ENCODE data around the gene KRTAP5-8. TPM values are rescaled to one million over a fixed set of nuclear protein-coding genes. Genes with fewer than 3 reads are reported as not detected.

The KRTAP5-8 gene
- total RNA-seq, 1 experiment from 2014 or later, result not detected

GRCh38 chr11:71555508-71555907 lies 17.7 kb downstream of the KRTAP5-8 start:
- no peak overlapping the region for H3K4ac ChIP-seq (ENCODE audit: low read depth, low read length)
- no peaks in the 10 kb centered on the region for H3K27me3 ChIP-seq (ENCODE audit: insufficient read depth, low read length)
- no peaks in the 10 kb centered on the region for H3K79me1 ChIP-seq (ENCODE audit: insufficient read depth, low read depth, low read length, poor library complexity, severe bottlenecking)
- H3K14ac ChIP-seq (ENCODE audit: insufficient read depth, low read length), result no peak overlapping the region
- Mint-ChIP-seq H3K9me3 (peaks cover 17 to 21% of the 10 kb centered on the region in 2 experiments), H3K27me3 (ENCODE audit: low read depth) (peaks cover 7% of the 10 kb centered on the region), H3K4me1 (peaks cover 8 to 9% of the 10 kb centered on the region in 2 experiments; a peak in 3 of 4 replicates), H3K27ac (no peak overlapping the region), H3K36me3 (ENCODE audit: insufficient read depth in 1 of 3, low read depth in 3 of 3) (peaks cover 2 to 6% (median 5%) of the 10 kb centered on the region in 3 experiments; a peak in 4 of 7 replicates), H3K4me3 (no peak overlapping the region)
- no peak overlapping the region for H3K18ac ChIP-seq (ENCODE audit: insufficient read length, low read depth, low read length)
- WGBS (ENCODE audit: extremely low coverage, insufficient read length, low lambda C conversion rate), result no CpG with 5 or more reads among the region's 11 CpGs
- no peak overlapping the region for H2BK120ac ChIP-seq (ENCODE audit: low read depth, low read length, poor library complexity, severe bottlenecking)
- no peak overlapping the region for H3K4me2 ChIP-seq (ENCODE audit: insufficient read depth, insufficient read length, low read length)
- H3K9me3 ChIP-seq (ENCODE audit: control insufficient read depth, low read depth, low read length), result no peaks in the 10 kb centered on the region
- H3K23ac ChIP-seq (ENCODE audit: insufficient read length, low read depth, low read length), result no peak overlapping the region
- no peaks in the 10 kb centered on the region for H3K23me2 ChIP-seq (ENCODE audit: insufficient read length, low read depth, low read length, poor library complexity, severe bottlenecking)
- H4K20me1 ChIP-seq (ENCODE audit: control insufficient read depth, insufficient read depth, insufficient read length), result no peaks in the 10 kb centered on the region
- no peak overlapping the region for H2BK12ac ChIP-seq (ENCODE audit: insufficient read length, low read depth, low read length)
- TF ChIP-seq CTCF (conservative IDR thresholded peaks at IDR 0.05), result no peak
- no peak overlapping the region for H2BK15ac ChIP-seq (ENCODE audit: low read depth, low read length)
- H3K56ac ChIP-seq (ENCODE audit: insufficient read length, low read depth, low read length), result no peak overlapping the region
- no peaks in the 10 kb centered on the region for H3K79me2 ChIP-seq (ENCODE audit: insufficient read depth, low read length)
- H2BK5ac ChIP-seq (ENCODE audit: insufficient read length, low read length), result no peak overlapping the region
- H3K4me1 ChIP-seq (ENCODE audit: insufficient read depth, low read length), result no peaks in the 10 kb centered on the region
- H3T11ph ChIP-seq (ENCODE audit: low read length), result no peak overlapping the region
- H2BK20ac ChIP-seq (ENCODE audit: low read depth, low read length, poor library complexity, severe bottlenecking), result no peak overlapping the region
- no peak overlapping the region for H2AK5ac ChIP-seq (ENCODE audit: insufficient read length, low read length)
- no peak overlapping the region for H4K8ac ChIP-seq (replicated peaks; ENCODE audit: insufficient read length, low read depth, low read length)
- no peak overlapping the region for H2AFZ ChIP-seq (ENCODE audit: low read length)
- H3K27ac ChIP-seq (ENCODE audit: insufficient read length, low read depth, low read length), result no peak overlapping the region
- H4K5ac ChIP-seq (ENCODE audit: insufficient read length, low read depth, low read length), result no peak overlapping the region
- DNase-seq, result no peak
- H3K9ac ChIP-seq (ENCODE audit: extremely low read depth, insufficient read length, low read length), result no peak overlapping the region
- H4K91ac ChIP-seq (ENCODE audit: insufficient read length, low read depth, low read length), result no peak overlapping the region

Data from H9 (cell line).